ENCODE measurements around the gene NRL. TPM values are rescaled to one million over a fixed set of nuclear protein-coding genes. Genes with fewer than 3 reads are reported as not detected.
A peak's percentile ranks its signal among the peaks of the same experiment; 100 is the strongest.

Gene NRL
- total RNA-seq, 2 donors from 2014 or later = 4.3 to 4.7 TPM

GRCh38 chr14:24132061-24132685 lies 17.4 kb upstream of the NRL start:
- H3K27ac ChIP-seq = peak overlapping the region in 1 of 2 donors; percentile 13
- H3K36me3 ChIP-seq = no peaks in the 10 kb centered on the region
- H3K27me3 ChIP-seq (replicated peaks; ENCODE audit: insufficient read depth) = no peaks in the 10 kb centered on the region
- H3K4me1 ChIP-seq (replicated peaks) = peaks cover 2% of the 10 kb centered on the region
- H3K9me3 ChIP-seq = no peaks in the 10 kb centered on the region
- no peak for DNase-seq (ENCODE audit: low spot score)
- TF ChIP-seq POLR2A (IDR thresholded peaks at IDR 0.05) (no peak), CTCF (IDR thresholded peaks at IDR 0.05) (no peak), POLR2AphosphoS5 (IDR thresholded peaks at IDR 0.05) (no peak)
- H3K4me3 ChIP-seq = no peak overlapping the region
- WGBS = 45% methylated on average over 21 of the region's 24 CpGs
- intact Hi-C loops (cut with DNase I) = no loop called here

- H3K27ac ChIP-seq = no peak overlapping the region
- no peak for DNase-seq (ENCODE audit: low spot score)
Observed at GRCh38 chr14:24131549-24131966, 16.8 kb upstream of the NRL start.

GRCh38 chr14:24130717-24131548 lies 16.2 kb upstream of the NRL start:
- no peak overlapping the region for H3K27ac ChIP-seq

More at GRCh38 chr14:24131549-24131966, 16.8 kb upstream of the NRL start:
- Histone ChIP-seq H3K4me1 (replicated peaks) (no peaks in the 10 kb centered on the region), H3K9me3 (no peaks in the 10 kb centered on the region), H3K4me3 (no peak overlapping the region), H3K27me3 (replicated peaks; ENCODE audit: insufficient read depth) (no peaks in the 10 kb centered on the region), H3K36me3 (no peaks in the 10 kb centered on the region)
- WGBS = 81% methylated on average over 15 of the region's 15 CpGs
- intact Hi-C loops (cut with DNase I) = no loop called here
- TF ChIP-seq POLR2A (IDR thresholded peaks at IDR 0.05) (no peak), POLR2AphosphoS5 (IDR thresholded peaks at IDR 0.05) (no peak), CTCF (IDR thresholded peaks at IDR 0.05) (no peak)

GRCh38 chr14:24130380-24130716 lies 15.6 kb upstream of the NRL start, which contains the start of gene FITM1:
Gene FITM1, plus strand, starts transcription at chr14:24130659. Its CDS starts 905 bp downstream, at chr14:24131564.
- 89% methylated on average over 5 of the region's 5 CpGs for WGBS
- H3K9me3 ChIP-seq = no peaks in the 10 kb centered on the region
- no peak for DNase-seq (ENCODE audit: low spot score)
- no peaks in the 10 kb centered on the region for H3K4me1 ChIP-seq (replicated peaks)
- H3K27me3 ChIP-seq (replicated peaks; ENCODE audit: insufficient read depth) = no peaks in the 10 kb centered on the region
- H3K4me3 ChIP-seq = no peak within 1 kb of the TSS
- no peak for TF ChIP-seq POLR2AphosphoS5 (IDR thresholded peaks at IDR 0.05)
- no peak for TF ChIP-seq CTCF (IDR thresholded peaks at IDR 0.05)
- TF ChIP-seq POLR2A (IDR thresholded peaks at IDR 0.05) = no peak
- intact Hi-C loops (cut with DNase I) = no loop called here
- no peaks in the 10 kb centered on the region for H3K36me3 ChIP-seq
- H3K27ac ChIP-seq = no peak within 1 kb of the TSS

More at GRCh38 chr14:24130717-24131548, 16.2 kb upstream of the NRL start:
- Histone ChIP-seq H3K36me3 (no peaks in the 10 kb centered on the region), H3K27me3 (replicated peaks; ENCODE audit: insufficient read depth) (no peaks in the 10 kb centered on the region), H3K4me3 (no peak overlapping the region), H3K9me3 (no peaks in the 10 kb centered on the region), H3K4me1 (replicated peaks) (no peaks in the 10 kb centered on the region)
- no peak for DNase-seq (ENCODE audit: low spot score)
- TF ChIP-seq POLR2AphosphoS5 (IDR thresholded peaks at IDR 0.05) (no peak), CTCF (IDR thresholded peaks at IDR 0.05) (no peak), POLR2A (IDR thresholded peaks at IDR 0.05) (no peak)
- intact Hi-C loops (cut with DNase I) = no loop called here
- 59% methylated on average over 7 of the region's 7 CpGs for WGBS
